ENCODE results near the gene CDKAL1.

CDKAL1 gene

DNA sequence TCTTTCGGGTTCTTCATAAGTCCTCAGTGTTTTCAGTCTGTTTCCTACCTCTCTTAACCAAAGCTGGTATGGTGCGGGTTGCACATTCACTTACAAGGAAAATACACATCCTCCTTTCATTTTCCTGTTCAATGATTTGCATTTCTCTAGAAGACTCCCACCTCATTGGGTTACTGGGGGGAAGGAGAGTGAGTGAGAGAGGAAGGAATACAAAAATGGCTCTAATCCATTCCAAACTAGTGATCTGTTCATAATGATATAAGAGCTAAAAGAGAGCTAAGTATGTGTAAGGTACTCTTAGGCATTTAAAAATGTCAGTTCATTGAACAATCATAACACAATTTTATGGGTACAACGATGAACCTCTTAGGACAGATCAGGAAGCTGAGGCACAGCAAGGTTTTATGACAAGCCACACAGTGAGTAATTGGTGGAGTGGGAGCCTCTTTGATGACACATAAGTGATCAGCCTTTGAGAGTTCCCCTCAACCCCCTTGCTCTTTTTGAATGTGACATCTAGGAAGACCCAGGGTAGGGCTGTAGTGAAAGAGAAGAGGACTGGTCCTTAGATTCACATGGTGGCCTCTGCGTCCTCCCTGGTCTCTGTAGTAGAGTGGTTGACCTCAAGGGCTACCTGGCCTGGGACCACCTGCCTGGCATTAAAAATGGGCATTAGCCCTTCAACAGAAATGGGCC is 730.9 kb downstream of the CDKAL1 start:
- no peak overlapping the region for H3K4me3 ChIP-seq (ENCODE audit: low read length)
- no peak for DNase-seq (ENCODE audit: low read depth)
- TF ChIP-seq, protein P1, sequence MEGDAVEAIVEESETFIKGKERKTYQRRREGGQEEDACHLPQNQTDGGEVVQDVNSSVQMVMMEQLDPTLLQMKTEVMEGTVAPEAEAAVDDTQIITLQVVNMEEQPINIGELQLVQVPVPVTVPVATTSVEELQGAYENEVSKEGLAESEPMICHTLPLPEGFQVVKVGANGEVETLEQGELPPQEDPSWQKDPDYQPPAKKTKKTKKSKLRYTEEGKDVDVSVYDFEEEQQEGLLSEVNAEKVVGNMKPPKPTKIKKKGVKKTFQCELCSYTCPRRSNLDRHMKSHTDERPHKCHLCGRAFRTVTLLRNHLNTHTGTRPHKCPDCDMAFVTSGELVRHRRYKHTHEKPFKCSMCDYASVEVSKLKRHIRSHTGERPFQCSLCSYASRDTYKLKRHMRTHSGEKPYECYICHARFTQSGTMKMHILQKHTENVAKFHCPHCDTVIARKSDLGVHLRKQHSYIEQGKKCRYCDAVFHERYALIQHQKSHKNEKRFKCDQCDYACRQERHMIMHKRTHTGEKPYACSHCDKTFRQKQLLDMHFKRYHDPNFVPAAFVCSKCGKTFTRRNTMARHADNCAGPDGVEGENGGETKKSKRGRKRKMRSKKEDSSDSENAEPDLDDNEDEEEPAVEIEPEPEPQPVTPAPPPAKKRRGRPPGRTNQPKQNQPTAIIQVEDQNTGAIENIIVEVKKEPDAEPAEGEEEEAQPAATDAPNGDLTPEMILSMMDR (conservative IDR thresholded peaks at IDR 0.05; ENCODE audit: low read depth, low read length), result no peak

DNA sequence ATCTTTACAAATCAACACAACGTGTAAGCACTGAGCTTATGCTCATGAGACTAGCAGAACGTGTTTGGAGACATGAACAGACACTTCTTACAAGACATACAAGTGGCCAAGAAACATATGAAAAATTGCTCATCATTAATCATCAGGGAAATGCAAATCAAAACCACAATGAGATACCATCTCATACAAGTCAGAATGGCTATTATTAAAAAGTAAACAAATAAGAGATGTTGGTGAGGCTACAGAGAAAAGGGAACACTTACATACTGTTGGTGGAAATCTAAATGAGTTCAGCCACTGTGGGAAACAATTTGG is 731.4 kb downstream of the CDKAL1 start:
- TF ChIP-seq, protein P1 (conservative IDR thresholded peaks at IDR 0.05; ENCODE audit: low read depth, low read length), result no peak
- DNase-seq (ENCODE audit: low read depth), result no peak
- no peak overlapping the region for H3K4me3 ChIP-seq (ENCODE audit: low read length)

- TF ChIP-seq, protein P1 (conservative IDR thresholded peaks at IDR 0.05; ENCODE audit: low read depth, low read length), result no peak
- DNase-seq (ENCODE audit: low read depth), result no peak
- H3K4me3 ChIP-seq (ENCODE audit: low read length), result no peak overlapping the region
Measured at GRCh38 chr6:21270636-21271201, 736.5 kb downstream of the CDKAL1 start.

GRCh38 chr6:21271428-21272155 is 737.3 kb downstream of the CDKAL1 start:
- H3K4me3 ChIP-seq (ENCODE audit: low read length), result no peak overlapping the region
- no peak for DNase-seq (ENCODE audit: low read depth)
- TF ChIP-seq, protein P1 (conservative IDR thresholded peaks at IDR 0.05; ENCODE audit: low read depth, low read length), result peak; percentile 2

GRCh38 chr6:21273451-21273850 is 739.2 kb downstream of the CDKAL1 start:
- no peak for DNase-seq (ENCODE audit: low read depth)
- TF ChIP-seq, protein P1 (conservative IDR thresholded peaks at IDR 0.05; ENCODE audit: low read depth, low read length), result no peak
- H3K4me3 ChIP-seq (ENCODE audit: low read length), result no peak overlapping the region

DNA sequence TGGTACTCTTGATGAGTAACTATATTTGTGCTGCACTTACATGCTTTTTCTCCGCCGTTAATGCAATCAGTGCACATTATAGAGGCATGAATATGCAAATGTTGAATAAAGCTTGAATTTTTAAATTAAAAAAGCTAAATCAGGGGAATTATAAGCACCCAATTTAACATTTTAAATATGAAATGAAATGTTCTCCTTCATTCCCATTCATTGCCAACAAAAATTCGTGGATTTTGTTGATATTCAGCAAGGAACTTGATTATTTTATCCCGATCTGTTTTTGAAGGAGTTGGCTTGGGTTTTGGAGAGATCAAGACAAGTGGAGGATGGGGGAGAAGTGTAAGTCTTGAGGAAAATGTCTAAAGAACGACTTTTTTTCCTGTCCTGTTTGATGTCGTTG is 740.6 kb downstream of the CDKAL1 start:
- H3K4me3 ChIP-seq (ENCODE audit: low read length), result no peak overlapping the region
- no peak for DNase-seq (ENCODE audit: low read depth)
- TF ChIP-seq, protein P1 (conservative IDR thresholded peaks at IDR 0.05; ENCODE audit: low read depth, low read length), result no peak
